NOMO-1 treated with dmso at 0.1 percent for 144 hours (cell line): ENCODE data around the gene COL4A2.

Source experiments
- DNase-seq: peaks from one replicate; lab custom pipeline; 2025; ENCODE audit not compliant: unreplicated experiment; lab: John Stamatoyannopoulos, UW

Gene COL4A2

DNA sequence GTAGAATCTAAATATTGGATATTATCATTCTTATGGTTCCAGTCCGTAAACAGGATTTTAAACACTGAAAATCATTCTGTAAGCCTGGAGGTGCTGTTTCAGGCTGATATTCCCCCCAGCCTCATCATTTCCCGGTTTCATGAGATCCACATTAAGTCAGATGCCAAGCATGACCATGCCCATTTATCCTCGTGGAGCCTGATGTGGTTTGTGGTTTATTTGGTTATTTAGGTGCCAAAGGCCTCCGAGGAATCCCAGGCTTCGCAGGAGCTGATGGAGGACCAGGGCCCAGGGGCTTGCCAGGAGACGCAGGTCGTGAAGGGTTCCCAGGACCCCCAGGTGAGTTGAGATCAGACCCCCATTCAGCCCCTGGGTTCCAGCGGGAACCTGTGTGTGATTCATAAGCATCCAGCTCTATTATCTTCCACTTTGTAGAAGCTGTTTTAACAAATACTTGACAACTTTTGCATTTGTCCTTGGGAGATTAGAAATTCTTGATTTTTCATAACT is 162.0 kb downstream of the COL4A2 start:
- DNase-seq, result no peak

DNA sequence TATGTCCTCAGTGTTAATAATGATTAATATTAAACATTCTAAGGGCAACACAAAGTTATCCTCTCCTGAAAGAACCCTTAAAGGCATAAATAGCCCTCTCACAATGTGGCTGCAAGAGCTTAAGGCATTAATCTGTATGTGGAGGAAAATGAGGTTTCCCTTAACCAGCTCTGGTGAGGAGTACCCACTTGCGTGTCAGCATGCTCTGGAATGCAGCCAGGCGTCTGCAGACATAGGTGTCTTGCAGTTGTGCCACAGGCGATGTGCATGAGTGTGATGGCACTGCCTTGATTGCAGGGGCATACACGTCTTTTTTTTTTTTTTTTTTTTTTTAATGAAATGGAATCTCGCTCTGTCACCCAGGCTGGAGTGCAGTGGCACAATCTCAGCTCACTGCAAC is 162.5 kb downstream of the COL4A2 start:
- DNase-seq, result no peak

DNA sequence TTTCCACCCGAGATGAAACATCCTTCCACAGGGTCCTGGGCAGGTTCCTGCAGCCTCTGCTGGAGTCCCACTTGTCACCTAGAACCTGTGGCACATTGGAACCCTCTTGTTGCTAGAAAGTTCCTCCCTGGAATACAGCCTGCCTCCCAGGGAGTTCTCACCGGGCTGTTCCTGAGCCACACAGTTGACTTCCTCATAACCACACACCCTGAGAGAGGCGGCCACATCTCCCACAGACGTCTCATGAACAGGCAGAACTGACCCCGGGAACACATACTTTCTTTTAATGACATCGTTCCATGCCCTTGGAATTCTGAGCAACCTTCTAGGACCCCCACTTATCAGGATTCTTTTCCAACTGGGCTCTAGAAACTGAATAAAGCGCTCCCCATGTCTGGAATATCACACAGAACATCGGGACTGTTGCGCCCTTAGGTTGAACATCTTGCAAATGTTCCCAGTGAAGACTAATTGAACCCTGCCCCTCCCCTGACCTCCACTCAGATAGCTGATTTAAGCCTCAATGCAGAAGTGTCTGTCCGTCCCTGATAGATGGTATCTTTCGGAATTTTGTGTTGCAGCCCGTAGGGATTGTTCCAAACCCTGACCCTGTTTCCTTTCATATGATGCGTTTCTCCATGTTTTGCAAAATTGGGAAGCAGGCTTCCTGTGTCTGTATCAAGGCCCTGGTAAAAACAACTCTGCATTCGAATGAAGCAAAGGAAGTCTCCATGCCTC is 163.4 kb downstream of the COL4A2 start:
- DNase-seq, result no peak

DNA sequence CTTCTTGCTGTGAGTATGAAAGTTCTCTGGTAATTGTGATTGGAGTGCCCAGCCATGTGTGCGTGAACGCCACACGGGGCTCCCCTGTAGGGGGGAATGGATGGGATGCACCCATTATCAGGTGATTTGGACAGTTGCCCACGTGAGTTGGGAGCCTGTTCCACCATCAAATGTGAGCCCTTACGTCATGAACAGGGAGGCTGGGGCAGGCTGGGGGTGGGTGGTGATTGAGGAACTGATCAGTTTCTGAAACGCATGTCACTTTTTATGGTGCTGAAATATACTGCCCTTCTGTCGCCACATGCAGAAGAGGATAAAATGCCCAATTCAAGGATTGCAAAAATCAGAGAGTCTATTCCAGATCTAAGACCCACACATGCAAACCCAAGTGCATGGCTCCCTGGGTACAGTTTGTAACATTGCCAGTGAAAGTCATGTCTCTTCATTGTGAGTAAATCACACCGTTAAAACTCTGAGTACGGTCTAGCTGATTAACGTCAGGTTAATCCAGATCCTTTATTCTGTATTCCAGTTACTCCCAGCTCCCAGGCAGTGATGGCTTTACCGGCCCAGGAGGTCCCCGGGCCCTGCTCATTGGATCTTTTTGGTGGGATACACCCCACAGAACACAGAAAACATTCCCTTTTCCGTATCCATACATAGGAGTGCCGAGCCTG is 164.2 kb downstream of the COL4A2 start:
- no peak for DNase-seq

DNA sequence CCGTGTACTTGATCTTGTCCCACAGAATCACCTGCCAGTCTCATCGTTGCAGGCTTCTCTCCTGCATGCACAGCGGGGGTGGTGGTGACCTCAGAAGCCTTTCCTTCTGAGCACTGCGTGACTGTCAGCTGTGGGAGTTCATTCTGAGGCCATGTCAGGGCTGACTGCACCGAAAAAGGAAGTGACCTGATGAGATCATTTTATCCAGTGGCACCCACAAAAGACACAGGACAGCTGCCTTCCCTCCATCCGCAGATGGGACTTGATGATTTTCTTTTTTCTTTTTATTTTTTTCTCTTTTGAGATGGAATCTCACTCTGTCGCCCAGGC is 164.7 kb downstream of the COL4A2 start:
- DNase-seq, result peak; percentile 72

DNA sequence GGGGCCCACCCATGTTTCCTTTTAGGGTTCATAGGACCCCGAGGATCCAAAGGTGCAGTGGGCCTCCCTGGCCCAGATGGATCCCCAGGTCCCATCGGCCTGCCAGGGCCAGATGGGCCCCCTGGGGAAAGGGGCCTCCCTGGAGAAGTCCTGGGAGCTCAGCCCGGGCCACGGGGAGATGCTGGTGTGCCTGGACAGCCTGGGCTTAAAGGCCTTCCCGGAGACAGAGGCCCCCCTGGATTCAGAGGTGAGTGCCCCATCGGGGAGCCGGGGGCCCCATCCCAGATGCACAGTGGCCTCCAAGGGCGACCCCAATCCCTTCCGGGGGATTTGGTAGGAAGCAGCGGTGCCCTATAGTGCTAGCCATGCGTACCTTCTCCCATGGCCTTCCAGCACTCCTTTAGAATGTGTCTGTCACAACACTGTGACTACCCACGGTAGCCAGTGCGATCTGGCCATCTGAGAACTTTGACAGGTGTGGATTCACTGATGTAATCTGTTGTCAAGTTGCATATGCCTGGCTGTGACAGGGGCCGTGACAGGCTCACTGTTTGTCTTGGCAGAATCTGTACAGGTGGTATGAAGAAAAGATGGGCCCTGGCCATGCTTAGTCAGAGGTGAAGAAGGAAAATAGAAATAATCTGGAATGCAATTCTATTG is 165.9 kb downstream of the COL4A2 start:
- DNase-seq, result no peak

- DNase-seq, result no peak
Observed at GRCh38 chr13:110474713-110475112, 167.6 kb downstream of the COL4A2 start.

- no peak for DNase-seq
Observed at GRCh38 chr13:110475117-110475516, 168.0 kb downstream of the COL4A2 start.

DNA sequence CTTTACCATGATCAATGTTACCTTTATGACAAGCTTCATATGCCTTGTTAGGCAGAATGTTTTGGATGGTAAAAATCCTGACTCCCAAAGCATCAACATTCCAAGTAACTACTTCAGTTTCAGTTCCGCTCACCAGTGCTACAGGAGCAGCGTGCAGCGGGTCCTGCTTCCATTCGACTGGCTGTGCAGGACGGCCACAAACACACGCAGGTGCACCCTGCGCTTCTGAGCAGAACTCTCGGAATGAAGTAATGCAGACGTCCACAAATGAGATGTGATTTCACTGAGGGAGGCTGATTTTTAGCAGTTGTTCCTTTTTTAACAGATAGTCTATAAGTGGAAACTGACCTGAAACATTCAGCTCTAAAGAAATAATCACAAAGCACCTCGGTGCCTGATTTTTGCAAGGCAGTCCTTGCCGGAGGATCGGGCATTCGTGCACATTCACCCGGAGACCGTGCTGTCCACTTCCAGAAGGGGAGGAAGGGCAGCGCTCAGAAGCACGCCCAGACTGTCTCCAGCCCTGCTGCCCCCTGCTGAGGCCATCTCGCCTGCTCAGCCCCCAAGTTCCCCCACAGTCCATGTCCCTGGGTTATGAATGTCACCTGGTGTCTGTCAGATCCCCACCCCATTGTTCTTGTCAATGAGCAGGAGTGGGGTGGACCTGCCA is 168.6 kb downstream of the COL4A2 start:
- no peak for DNase-seq

- DNase-seq, result no peak
Observed at GRCh38 chr13:110476220-110476617, 169.1 kb downstream of the COL4A2 start.

GRCh38 chr13:110477706-110478245 is 170.7 kb downstream of the COL4A2 start:
- no peak for DNase-seq

DNA sequence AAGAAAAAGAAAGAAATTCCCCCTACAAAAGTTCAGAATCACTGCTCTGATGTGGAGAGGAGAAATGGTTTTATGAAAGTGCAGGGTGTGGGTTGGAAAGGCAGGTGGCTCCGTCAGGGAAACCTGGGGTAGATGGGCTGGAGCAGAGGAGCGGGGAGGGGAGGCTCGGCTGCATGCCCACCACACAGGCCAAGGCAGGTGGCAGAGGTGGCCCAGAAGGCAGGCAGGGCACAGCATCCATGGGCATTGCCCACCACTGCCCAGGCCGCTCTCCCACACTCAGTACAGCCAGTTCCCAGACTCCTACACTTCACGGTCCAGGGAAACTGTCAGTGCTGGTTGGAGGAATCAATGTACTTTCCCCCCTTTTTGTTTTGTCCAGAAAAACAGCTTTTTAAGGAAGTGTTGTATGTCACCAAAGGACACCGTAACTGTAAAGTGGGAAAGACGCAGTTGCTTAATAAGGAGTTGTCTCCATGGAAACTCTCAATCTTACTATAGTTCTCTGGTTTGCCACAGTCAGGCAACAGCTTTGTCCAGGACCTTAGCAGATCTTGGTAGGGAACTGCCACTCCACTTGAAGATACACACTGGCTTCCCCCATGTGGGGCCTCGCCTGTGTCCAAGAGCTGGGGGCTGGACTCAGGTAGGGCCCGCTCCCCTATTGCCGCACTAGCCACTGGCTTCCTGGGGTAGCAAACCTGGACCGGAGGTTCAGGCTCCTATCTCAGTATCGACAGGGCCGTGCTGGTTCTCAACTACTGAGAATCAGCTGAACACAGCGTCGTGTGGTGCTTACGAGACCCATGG is 171.5 kb downstream of the COL4A2 start:
- no peak for DNase-seq

GRCh38 chr13:110479215-110479545 is 172.1 kb downstream of the COL4A2 start:
- DNase-seq, result no peak

- no peak for DNase-seq
Observed at GRCh38 chr13:110479648-110480047, 172.6 kb downstream of the COL4A2 start.

GRCh38 chr13:110480161-110480560 is 173.1 kb downstream of the COL4A2 start:
- no peak for DNase-seq

GRCh38 chr13:110483386-110483968 is 176.4 kb downstream of the COL4A2 start:
- no peak for DNase-seq

DNA sequence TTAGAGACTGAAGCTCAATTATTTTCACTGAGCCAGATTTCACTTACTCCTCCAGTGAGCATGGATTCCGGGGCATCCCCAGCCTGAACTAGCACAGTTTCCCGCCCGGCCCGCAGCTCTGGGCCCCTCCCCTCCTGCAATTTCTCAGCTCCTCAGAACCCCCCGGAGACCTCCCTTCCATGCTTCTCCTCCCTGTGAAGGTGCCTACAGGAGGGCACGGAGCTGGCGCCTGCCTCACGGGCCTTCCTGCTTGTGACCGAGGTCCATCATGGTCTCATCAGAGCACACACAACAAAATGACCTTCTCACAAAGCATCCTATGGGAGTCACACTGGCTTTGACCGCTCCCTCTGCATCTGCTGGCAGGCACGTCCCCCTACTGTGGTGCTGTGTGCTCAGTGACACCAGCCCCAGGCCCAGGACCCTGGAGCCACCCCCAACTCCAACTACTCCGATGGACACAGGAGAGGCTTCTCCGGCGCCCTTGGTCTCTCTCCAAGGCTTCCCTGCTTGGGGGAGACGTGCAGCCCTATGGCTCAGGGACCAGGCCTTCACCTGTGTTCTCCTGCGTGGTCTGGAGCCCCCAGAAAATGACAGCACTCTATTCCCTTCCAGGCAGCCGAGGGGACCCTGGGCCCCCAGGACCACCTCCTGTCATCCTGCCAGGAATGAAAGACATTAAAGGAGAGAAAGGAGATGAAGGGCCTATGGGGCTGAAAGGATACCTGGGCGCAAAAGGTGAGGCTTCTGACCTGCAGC is 177.4 kb downstream of the COL4A2 start:
- no peak for DNase-seq

DNA sequence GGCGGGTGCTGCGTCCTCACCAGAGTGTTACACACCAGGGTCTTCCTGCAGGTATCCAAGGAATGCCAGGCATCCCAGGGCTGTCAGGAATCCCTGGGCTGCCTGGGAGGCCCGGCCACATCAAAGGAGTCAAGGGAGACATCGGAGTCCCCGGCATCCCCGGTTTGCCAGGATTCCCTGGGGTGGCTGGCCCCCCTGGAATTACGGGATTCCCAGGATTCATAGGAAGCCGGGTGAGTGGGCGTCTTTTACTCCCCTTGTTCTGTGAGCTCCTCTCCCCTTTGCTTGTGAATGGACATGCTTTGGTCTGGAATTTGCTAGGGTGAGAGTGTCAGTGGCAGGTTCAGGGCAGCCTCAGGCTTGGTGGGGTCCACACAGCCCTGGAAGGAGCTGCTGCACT is 178.5 kb downstream of the COL4A2 start:
- DNase-seq, result no peak

DNA sequence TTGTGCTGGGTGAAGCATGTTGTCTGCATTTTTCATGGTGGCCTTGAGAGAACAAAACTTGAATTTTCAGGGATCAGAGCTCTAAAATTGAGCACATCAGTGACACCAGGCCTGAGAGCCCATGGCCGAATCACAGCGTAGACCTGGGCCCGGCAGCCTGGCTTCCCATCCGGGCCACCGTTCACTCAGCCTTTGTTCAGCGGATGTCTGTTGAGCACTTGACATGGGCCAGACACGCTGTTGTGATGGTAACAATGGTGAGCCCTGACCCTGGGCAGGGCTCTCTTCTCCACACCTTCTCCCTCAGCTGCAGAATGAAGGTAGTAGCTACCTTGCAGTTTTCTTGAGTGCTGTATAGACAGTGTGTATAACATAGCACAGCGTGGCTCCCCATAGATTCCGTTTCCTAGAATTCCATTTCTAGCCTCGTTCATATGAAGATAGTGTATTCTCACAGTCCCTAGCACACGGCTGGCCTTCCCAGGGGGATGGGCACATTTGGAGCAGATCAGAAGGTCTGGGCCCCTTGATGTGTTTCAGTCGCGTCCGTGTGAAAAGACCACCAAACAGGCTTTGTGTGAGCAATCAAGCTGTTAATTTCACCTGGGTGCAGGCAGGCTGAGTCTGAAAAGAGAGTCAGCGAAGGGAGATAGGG is 179.1 kb downstream of the COL4A2 start:
- DNase-seq, result no peak
